Measurements from ENCODE around the gene COBL.

COBL gene

GRCh38 chr7:51015581-51015980 is 301.0 kb downstream of the COBL start:
- TF ChIP-seq EZH2phosphoT487 (IDR thresholded peaks at IDR 0.05; ENCODE audit: borderline replicate concordance) = no peak
- TF ChIP-seq, protein P1, sequence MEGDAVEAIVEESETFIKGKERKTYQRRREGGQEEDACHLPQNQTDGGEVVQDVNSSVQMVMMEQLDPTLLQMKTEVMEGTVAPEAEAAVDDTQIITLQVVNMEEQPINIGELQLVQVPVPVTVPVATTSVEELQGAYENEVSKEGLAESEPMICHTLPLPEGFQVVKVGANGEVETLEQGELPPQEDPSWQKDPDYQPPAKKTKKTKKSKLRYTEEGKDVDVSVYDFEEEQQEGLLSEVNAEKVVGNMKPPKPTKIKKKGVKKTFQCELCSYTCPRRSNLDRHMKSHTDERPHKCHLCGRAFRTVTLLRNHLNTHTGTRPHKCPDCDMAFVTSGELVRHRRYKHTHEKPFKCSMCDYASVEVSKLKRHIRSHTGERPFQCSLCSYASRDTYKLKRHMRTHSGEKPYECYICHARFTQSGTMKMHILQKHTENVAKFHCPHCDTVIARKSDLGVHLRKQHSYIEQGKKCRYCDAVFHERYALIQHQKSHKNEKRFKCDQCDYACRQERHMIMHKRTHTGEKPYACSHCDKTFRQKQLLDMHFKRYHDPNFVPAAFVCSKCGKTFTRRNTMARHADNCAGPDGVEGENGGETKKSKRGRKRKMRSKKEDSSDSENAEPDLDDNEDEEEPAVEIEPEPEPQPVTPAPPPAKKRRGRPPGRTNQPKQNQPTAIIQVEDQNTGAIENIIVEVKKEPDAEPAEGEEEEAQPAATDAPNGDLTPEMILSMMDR (conservative IDR thresholded peaks at IDR 0.05; ENCODE audit: low read length) = no peak
- H4K20me1 ChIP-seq (ENCODE audit: insufficient read depth, low read length, poor library complexity, severe bottlenecking) = no peaks in the 10 kb centered on the region
- H3K27me3 ChIP-seq (ENCODE audit: insufficient read depth, low read length, poor library complexity, severe bottlenecking) = no peaks in the 10 kb centered on the region
- H3K79me2 ChIP-seq (ENCODE audit: insufficient read depth, low read length) = no peaks in the 10 kb centered on the region
- no peaks in the 10 kb centered on the region for H3K4me1 ChIP-seq (ENCODE audit: insufficient read depth, low read length, poor library complexity, severe bottlenecking)
- H2AFZ ChIP-seq (ENCODE audit: low read length) = no peak overlapping the region
- H3K9ac ChIP-seq (ENCODE audit: low read depth, low read length, poor library complexity, severe bottlenecking) = no peak overlapping the region
- H3K9me3 ChIP-seq (ENCODE audit: insufficient read depth, low read depth, low read length) = no peaks in the 10 kb centered on the region
- no peak overlapping the region for H3K4me3 ChIP-seq (ENCODE audit: low read length, poor library complexity, severe bottlenecking)
- no peaks in the 10 kb centered on the region for H3K9me2 ChIP-seq (replicated peaks; ENCODE audit: low read depth, low read length)
- no peaks in the 10 kb centered on the region for H3F3A ChIP-seq (ENCODE audit: low read depth)
- H3K4me2 ChIP-seq (ENCODE audit: low read depth, low read length, poor library complexity, severe bottlenecking) = no peak overlapping the region
- H3K36me3 ChIP-seq (ENCODE audit: insufficient read depth, low read length) = no peaks in the 10 kb centered on the region

- H3F3A ChIP-seq (ENCODE audit: low read depth) = no peaks in the 10 kb centered on the region
- no peaks in the 10 kb centered on the region for H3K9me3 ChIP-seq (ENCODE audit: insufficient read depth, low read depth, low read length)
- no peak overlapping the region for H3K9ac ChIP-seq (ENCODE audit: low read depth, low read length, poor library complexity, severe bottlenecking)
- H4K20me1 ChIP-seq (ENCODE audit: insufficient read depth, low read length, poor library complexity, severe bottlenecking) = no peaks in the 10 kb centered on the region
- no peak overlapping the region for H2AFZ ChIP-seq (ENCODE audit: low read length)
- H3K4me2 ChIP-seq (ENCODE audit: low read depth, low read length, poor library complexity, severe bottlenecking) = no peak overlapping the region
- no peaks in the 10 kb centered on the region for H3K9me2 ChIP-seq (replicated peaks; ENCODE audit: low read depth, low read length)
- no peaks in the 10 kb centered on the region for H3K36me3 ChIP-seq (ENCODE audit: insufficient read depth, low read length)
- H3K27me3 ChIP-seq (ENCODE audit: insufficient read depth, low read length, poor library complexity, severe bottlenecking) = no peaks in the 10 kb centered on the region
- H3K79me2 ChIP-seq (ENCODE audit: insufficient read depth, low read length) = no peaks in the 10 kb centered on the region
- TF ChIP-seq, protein P1 (conservative IDR thresholded peaks at IDR 0.05; ENCODE audit: low read length) = no peak
- no peak for TF ChIP-seq EZH2phosphoT487 (IDR thresholded peaks at IDR 0.05; ENCODE audit: borderline replicate concordance)
- H3K4me1 ChIP-seq (ENCODE audit: insufficient read depth, low read length, poor library complexity, severe bottlenecking) = no peaks in the 10 kb centered on the region
- no peak overlapping the region for H3K4me3 ChIP-seq (ENCODE audit: low read length, poor library complexity, severe bottlenecking)
Observed at GRCh38 chr7:51014811-51015210, 301.8 kb downstream of the COBL start.

DNA sequence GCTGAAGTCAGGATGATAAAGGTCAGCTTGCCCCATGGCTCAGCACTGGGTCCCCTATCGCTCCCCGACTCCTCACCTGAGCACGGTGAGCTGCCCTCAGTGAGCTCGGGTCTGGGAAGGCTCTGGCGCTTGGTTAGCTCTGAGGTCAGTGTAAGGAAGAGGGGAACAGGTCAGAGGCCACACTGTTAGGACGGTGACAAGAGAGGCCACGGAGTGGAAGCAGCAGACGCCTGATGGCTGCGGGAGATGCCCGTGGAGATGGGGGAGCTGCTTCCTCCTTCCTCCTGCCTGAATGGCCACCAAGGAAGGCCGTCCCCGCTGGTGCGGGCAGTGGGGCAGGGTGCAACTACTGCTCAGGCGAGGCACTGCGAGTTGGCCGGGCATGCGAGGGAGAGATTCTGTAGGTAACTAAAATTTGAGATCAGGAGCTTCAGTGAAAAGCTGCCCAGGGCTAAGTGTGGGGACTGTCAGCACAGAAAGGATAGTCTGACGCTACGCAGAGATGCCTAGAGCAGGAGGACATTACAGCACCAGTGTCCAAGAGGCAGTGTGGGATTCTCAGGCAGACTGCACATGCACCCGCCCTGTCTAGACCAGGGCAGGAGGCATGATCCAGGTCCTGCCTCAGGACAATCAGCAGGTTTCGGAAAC is 302.6 kb downstream of the COBL start:
- Histone ChIP-seq H3F3A (ENCODE audit: low read depth) (no peaks in the 10 kb centered on the region), H3K36me3 (ENCODE audit: insufficient read depth, low read length) (no peaks in the 10 kb centered on the region), H2AFZ (ENCODE audit: low read length) (no peak overlapping the region), H3K4me3 (ENCODE audit: low read length, poor library complexity, severe bottlenecking) (no peak overlapping the region), H3K9ac (ENCODE audit: low read depth, low read length, poor library complexity, severe bottlenecking) (no peak overlapping the region), H3K79me2 (ENCODE audit: insufficient read depth, low read length) (no peaks in the 10 kb centered on the region), H3K4me2 (ENCODE audit: low read depth, low read length, poor library complexity, severe bottlenecking) (no peak overlapping the region), H3K27me3 (ENCODE audit: insufficient read depth, low read length, poor library complexity, severe bottlenecking) (no peaks in the 10 kb centered on the region), H3K9me2 (replicated peaks; ENCODE audit: low read depth, low read length) (no peaks in the 10 kb centered on the region), H3K9me3 (ENCODE audit: insufficient read depth, low read depth, low read length) (no peaks in the 10 kb centered on the region), H4K20me1 (ENCODE audit: insufficient read depth, low read length, poor library complexity, severe bottlenecking) (no peaks in the 10 kb centered on the region), H3K4me1 (ENCODE audit: insufficient read depth, low read length, poor library complexity, severe bottlenecking) (no peaks in the 10 kb centered on the region)
- TF ChIP-seq, protein P1 (conservative IDR thresholded peaks at IDR 0.05; ENCODE audit: low read length) = no peak
- no peak for TF ChIP-seq EZH2phosphoT487 (IDR thresholded peaks at IDR 0.05; ENCODE audit: borderline replicate concordance)

Measured in Loucy (cell line).